Myocyte (in vitro differentiated cells): ENCODE measurements around the gene MTF1. TPM values are rescaled to one million over a fixed set of nuclear protein-coding genes. Genes with fewer than 3 reads are reported as not detected.

Experiments
- DNase-seq: peaks from one replicate; pipeline ENCODE4 v3.0.0-alpha.2; 2012; ENCODE audit warnings: low read depth
- total RNA-seq: library from RNA; depleted of rRNA; stranded (reverse); fragments of >200 nt; gene quantifications from 2 replicates; pipeline ENCODE4 v1.2.3, GENCODE V29; 2014

The MTF1 gene
- total RNA-seq, 1 donor from 2014 or later: 2.1 TPM

DNA sequence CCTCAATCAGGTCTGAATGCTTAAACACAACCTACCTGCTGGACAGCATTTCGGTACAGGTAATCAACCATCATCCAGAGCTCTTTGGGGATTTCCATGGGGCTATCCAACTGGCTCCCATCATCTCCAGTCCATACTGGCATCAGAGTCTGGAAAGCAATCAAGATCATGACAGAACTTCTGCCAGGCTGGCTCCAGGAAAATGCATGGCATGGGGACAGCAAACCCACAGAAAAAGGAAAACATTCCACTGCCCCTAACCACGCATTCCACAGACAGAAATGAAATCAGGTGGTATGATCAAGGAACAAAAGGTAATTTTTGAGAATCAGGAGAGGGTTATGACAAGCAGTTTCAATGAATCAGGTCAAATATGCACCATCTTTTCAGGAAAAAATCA lies 9.1 kb upstream of the MTF1 start:
- DNase-seq: no peak

DNA sequence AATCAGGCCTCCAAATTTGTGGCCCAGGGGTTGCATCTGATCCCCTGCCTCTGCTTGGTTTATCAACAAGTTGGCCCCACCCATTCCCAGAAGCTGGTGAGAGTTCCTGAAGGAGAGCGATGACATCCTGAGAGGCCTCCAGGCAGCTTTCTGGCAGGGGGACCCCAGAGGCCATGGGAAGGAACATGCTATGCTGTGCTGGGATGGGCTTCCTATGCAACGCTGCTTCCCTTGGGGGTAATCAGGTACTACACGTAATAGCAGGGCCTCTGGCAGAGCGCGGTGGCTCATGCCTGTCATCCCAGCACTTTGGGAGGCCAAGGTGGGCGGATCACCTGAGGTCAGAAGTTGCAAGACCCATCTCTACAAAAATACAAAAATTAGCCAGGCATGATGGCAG lies 8.4 kb upstream of the MTF1 start:
- no peak for DNase-seq

DNA sequence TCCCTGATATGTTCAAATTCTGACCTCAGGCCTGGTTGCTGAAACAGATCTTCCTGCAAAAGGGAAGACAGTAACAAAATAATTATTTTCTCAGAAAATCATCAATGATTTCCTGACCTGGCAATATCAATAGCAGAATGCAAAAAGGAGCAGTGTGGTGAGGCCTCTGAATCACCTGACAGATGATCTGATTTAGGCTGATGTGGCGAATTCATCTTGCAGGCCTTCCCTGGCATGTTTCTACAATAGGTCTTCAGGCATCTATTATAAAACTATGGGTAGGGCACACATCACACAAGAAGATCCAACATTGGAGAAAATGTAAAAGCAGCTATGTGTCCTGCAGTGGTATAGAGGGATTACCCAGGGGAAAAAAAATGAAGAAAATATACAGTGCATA lies 7.1 kb upstream of the MTF1 start:
- DNase-seq: no peak

DNA sequence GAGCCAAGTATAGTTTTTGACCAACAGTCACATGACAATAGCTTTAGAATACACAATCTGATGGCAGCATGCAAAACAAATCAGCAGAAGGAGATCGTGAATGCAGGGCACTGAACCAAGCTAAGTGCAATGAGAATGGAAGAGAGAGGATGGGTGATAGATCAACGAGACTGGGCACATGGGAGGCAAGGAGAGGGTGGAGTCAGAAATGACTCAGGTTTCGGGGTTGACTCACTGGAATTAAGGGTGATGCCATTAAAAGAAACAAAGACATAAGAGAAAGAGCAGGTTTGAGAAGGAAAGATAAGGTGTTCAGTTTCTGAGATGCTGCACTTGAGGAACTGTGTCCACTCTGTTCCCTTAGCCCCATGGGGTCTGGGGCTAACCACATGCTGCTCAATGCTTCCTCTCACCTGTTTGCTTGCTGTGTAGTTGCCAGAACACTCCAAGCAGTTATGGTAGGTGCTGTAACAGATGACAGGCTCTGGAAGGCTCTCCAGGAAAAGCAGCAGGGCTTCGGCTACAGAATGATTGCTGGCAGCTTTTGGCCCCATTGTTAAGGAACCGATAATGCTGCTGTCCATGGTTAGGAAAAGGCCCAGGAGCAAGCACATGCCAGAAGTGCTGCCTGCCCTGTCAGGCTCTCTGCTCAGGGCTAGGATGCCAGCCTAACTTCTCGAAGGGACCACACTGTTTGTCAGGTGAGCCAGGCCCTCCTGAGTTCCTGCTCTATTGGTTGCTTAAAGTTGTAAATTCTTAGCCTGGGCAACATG lies 6.1 kb upstream of the MTF1 start:
- DNase-seq: peak; percentile 46

DNA sequence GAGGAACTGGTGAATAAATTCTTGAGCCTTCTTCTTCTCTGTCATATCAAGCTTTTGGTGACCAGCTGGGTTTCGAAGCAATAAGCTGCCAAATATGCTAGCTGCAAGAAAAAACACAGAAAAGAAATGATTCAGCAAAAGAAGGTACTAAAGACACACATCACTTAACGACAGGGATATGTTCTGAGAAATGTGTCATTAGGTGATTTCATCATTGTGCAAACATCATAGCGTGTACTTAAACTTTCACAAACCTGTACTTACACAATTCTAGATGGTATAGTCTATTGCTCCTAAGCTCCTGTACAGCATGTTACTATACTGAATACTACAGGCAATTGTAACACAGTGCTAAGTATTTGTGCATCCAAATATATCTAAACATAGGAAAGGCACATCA lies 2.9 kb upstream of the MTF1 start:
- DNase-seq: no peak

DNA sequence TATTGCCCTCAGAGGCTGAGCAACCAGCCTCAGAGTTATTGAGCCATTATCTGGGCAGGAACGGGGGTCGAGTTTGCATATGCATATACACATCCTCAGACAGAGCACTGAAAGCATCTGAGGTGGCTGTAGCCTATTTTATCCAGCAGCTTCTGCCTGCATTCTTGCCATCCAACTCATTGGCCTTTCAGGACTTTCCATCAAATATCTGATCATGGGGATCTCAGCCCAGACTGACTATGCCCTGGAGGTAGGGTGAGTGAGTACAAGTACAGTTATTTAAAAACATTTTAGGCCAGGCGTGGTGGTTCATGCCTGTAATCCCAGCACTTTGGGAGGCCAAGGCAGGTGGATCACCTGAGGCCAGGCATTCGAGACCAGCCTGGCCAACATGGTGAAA lies 1.8 kb upstream of the MTF1 start:
- no peak for DNase-seq

DNA sequence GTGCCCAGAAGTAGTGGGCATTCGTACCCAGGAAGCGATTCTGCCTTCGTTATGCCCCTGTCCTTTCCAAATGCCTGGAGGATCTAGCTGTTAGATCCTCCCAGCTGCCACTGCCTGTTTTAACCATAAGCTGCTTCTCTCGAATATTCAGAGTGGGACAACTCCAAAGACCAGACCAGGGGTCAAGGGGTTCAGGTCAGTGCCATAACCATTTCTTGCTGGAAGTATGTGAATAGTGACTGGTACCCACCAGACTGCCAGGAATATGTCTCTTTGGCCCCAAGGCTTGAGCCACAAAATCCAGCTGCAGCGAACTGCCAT lies 914 bp upstream of the MTF1 start:
- no peak for DNase-seq

DNA sequence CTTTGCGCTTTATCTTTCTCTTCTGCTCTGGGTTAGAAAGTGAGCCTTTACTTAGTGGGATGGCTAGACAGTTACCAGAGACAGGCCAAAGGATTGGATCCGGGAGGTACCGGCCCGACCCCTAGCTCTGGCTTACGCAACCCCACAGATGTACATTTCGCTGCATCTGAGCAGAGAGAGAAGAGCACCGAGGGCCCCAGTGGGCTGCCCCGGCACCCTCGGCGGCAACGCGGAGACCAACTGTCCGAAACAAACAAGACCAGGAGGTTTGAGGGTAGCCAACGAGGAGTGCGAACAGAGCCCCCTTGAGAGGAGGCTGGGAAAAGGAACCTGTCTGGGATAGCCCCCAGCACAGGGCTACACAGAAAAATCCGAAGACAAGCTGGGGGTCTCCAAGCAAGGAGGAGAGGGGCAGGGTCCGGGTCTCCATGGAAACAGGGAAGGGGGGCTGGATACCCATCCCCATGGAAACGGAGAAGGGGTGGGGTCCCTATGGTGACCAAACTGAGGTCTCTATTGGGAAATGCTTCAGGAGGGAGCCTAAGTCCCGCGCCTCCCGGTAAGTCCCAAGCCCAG lies 373 bp downstream of the MTF1 start:
- no peak for DNase-seq

DNA sequence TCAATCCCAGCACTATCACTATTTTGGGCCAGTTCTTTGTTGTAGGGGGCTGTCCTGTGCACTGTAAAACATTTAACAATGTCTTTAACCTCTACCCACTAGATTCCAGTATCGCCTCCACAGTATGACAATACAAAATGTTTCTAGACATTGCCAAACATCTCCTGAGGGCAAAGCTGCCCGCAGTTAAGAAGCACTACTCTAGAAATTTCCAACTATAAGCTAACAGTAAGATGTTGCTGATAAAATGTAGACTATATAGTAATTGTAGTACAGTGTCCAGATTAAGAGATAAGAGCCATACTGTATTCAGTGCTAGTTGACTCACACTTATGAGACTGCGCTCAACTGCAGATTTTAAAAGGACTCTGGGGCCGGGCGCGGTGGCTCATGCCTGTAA lies 5.0 kb downstream of the MTF1 start:
- no peak for DNase-seq

DNA sequence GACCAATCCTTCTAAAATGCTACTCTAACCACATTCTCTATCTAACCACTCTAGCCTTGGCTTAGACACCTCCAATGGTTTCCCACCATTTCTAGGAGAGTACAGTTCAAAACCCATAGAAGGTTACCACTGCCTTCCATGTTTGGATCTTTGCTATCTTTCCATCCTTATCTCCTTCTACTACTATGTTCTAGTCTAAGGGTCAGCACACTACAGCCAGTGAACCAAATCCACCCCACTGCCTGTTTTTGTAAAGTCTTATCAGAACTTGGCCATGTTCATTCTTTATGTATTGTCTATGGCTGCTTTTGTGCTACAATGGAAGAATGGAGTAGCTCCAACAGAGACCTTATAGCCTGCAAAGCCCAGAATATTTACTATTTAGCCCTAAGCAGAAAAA lies 6.2 kb downstream of the MTF1 start:
- DNase-seq: no peak

DNA sequence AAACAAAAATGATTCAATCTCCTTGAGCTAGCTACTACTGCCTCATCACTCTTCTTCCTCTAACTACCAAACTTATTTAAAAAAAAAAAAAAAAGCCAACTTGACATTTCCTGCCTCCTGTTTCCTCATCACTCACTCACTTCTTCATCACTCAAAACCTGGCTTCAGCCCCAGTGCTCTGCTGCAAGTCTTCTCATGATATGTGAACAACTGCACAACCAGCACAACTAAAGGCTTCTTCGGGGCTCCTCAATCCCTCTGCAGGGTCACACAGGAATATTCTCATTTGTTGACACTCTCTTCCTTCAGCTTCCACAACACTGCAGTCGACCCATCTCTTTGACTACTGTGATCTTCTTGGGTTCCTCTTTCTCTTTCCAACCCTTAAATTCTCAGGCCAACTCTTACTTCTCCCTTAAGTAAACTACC lies 7.6 kb downstream of the MTF1 start:
- no peak for DNase-seq

DNA sequence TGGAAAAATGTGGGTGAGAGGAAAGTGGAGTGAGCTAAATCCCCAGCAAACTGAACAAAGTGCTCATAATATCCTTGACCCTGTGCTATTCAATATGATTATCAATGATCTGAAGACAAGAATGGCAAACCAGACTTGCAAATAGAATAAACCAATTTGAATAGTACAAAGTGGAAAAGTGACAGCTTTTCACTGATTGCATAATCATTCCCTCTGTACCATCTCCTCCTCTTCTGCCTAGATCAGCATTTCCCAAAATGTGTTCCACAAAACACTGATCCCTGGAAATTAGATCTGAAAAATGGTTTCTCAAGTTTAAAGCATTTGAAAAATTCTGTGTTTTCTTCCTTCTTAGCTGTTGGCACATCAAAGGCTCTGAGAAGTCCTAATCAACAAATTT lies 8.1 kb downstream of the MTF1 start:
- no peak for DNase-seq

DNA sequence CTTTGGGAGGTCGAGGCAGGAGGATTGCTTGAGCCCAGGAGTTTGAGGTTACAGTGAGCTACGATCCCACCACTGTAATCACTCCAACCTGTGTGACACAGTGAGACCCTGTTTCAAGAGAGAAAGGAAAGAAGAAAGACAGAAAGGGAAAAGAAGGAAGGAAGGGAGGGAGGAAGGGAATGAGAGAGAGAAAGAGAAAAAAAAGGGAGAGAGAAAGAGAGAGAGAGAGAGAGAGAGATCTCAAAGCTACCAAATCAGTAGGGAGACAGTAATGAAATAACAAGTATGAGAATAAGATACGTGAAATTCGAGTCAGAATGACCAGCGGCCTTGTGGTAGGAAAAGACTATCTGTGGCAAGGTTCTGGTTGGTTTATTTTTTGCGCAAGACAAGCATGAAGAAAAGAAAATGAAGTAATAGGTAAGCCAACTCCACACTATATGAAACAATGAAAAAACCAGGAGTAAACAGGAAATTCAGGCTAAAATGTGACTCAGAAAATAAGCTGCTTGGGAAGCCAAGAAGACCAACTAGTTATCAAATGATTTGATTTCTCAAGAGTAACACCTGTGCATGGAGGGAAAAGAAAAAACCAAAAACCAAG lies 8.9 kb downstream of the MTF1 start:
- DNase-seq: no peak

DNA sequence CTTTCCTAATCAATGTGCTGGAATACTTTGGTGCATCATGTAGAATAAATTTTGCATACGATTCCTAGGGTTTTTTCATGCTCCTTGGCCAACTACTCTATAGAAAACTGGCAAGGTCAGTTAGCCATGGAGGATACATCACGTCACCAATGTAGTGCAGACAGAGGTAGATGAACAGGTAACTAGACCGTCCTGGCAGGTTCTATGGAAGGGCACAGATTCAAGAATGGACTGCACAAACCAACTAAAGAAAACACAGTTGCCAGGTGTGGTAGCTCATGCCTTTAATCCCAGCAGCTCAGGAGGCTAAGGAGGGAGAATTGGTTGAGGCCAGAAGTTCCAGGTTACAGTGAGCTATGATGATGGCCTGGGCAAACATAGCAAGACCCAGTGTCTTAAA lies 9.9 kb downstream of the MTF1 start:
- DNase-seq: no peak

DNA sequence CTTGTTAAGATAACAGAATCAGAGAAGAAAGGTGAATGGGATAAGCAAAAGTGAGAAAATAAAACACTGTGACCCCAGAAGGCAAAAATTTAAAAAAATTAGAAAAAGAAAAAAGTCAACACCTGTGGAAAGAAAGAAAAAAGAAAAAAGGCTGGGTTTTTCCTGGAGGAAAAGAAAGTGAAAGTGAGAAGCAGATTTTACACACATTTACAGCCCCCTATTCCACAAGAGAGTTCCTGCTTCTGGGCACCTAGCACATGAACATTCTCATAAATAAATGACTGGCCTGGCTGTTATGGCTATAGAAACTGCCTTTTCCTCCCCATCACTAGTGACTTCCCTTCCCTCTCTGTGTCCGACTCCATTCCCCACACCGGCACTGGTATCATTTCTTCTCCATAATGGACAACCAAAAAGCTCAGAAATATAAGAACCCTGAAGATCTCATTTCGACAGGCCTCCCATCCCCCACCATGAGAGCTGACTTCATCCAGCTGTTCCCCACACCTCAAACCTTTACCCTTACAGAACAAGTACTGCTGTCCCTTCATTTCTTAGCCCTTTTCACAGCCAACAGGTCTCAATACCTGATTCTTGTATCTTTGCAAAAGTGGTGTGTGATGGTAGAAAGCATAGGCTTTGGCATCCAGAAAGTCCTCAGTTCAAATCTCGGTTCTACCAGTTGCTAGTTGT lies 12.6 kb downstream of the MTF1 start:
- DNase-seq: no peak

DNA sequence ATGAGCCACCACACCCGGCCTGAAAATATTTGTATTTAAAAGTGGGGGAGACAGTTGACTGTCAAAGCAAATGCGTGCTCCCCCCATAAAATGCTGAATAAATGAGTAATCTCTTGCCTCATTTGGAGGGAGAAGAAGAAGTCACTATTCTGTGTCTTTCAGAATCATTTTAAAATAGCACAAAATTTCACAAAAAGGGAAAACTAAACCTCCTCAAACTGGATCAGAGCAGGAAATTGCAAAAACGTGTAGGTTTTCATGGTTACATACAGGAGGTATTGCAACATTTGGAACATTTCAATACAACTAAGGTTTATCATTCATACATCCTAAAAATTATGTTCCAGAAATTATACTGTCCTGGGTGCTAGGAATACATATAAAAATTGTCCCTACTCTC lies 13.6 kb downstream of the MTF1 start:
- no peak for DNase-seq

DNA sequence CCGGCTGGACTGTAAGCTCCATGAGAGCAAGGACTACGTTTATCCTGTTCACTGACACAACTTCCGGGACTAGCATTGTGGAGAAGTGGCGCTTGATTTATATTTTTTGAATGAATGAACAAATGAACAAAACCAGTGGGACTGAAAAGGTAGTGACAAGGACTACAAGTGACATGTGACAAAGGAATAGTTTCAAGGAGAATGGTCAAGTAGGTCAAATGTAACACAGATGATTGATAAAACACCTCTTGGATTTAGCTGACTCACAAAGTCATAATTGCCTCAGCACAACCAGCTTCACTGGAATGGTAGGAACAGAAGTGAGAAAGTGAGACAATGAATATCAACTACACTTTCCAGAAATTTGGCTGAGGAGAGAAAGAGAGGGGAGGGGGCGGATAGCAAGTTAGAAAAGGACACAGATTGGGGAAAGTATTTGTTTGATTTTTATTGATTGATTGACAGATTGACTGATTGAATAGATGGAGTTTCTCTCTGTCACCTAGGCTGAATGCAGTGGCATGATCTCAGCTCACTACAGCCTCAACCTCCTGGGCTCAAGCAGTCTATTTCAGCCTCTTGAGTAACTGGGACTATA lies 14.2 kb downstream of the MTF1 start:
- no peak for DNase-seq

DNA sequence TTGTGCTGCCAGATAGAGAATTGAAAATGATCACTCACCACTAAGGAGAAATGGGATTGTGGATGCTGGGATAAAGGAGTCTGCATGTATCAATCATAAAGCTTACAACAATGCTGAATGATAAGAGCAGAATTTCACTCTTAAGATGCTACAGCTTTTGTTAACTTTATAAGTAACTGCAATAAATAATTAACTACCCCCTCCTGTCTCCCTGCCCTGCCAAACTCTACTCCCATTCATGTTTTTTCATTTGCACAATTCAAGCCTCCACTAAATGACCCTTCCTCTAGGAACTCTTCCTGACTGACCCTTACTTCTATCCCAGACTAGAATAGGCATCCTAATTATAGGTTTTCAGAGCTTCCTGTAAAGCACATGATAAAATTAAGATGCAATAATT lies 14.9 kb downstream of the MTF1 start:
- no peak for DNase-seq

DNA sequence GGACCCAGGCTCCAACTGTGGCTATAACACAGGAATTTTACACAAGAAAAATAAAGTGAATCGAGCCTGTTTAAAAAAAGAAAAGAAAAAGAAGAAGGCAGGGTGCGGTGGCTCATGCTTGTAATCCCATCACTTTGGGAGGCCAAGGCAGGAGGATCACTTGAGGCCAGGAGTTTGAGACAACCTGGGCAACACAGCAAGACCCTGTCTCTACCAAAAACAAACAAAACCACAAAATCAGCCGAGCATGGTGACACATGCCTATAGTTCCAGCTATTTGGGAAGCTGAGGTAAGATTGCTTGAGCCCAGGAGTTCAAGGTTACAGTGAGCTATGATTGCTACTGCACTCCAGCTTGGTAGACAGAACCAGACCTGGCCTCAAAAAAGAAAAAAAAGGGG lies 17.7 kb downstream of the MTF1 start:
- no peak for DNase-seq

DNA sequence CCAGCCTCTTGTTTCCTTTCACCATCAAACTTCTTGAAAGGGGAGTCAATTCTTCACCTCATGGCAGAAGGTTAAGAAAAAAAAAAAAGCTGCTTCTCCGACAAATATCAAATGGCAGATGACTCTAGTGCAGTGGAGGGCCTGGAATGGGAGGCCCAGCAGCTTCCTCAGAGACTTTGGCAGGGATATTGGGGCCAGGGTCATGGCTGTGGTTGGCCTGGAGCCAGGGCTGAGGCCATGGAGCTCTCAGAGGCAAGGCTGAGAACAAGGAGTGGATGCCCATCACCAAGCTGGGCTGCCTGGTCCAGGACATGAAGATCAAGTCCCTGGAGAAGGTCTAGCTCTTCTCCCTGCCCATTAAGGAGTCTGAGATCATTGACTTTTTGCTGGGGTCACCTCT lies 18.7 kb downstream of the MTF1 start:
- DNase-seq: no peak

DNA sequence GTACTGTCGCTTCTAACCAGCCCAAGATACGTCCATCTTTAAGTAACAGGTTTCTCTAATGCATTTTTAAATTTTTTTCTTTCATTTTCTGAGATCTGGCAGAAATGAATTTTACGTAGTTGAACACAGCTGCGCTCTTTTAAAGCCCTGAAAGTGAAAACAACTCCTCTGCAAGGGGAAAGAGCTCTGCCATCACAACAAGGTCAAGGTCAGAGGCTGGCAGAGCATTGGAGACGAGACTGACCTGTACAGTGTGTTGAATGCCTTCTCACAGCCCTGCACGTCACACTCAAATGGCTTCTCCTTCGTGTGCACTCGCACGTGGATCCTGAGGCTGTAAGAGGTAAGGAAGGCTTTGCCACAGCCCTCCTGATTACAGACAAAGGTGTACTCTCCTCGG lies 19.7 kb downstream of the MTF1 start:
- DNase-seq: no peak

DNA sequence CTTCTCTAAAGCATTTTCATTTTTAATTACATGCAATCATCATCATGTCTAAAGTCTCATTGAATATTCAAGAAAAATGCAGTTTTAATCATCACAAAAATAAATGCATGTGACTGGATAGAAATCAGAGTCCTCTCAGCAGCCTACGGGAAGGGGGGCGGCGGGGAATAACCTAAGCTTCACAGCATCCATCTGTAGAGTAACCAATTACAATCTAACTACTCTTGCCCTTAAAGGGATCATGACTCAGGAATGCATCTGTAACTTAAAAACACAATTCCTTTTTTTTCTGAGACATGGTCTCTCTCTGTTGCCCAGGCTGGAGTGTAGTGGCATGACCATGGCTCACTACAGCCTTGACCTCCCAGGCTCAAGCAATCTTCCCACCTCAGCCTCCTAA lies 22.6 kb downstream of the MTF1 start:
- DNase-seq: no peak
